ENCODE data around the gene CDCA8.

CDCA8 gene

DNA sequence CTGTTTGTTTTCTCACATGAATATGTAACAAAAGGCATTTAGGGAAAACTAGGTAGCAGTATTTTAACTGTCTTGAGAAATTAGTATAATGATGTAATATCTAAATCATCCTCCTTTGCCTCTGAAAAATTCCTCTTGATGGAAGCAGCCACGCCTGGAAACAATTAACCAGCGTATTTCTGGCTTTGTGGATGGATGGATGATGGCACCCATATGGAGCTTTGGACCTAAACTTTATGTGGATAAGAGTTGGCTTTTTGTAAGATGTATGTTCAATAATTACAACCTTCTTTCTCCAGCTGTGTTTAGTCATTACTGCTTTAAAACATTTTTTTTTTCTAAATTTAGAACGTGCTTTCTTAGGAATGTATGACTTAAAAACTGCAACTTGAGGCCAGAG is 12.7 kb downstream of the CDCA8 start:
- Histone ChIP-seq H3K36me3 (ENCODE audit: control insufficient read depth in 5 of 5, insufficient read depth in 5 of 5, low read length in 5 of 5) (peaks cover 0 to 17% (median 8%) of the 10 kb centered on the region in 5 donors), H3K4me1 (ENCODE audit: control insufficient read depth in 5 of 5, insufficient read depth in 5 of 5, low read length in 5 of 5) (no peaks in the 10 kb centered on the region), H3K9me3 (ENCODE audit: control insufficient read depth in 5 of 5, low read length in 5 of 5) (no peaks in the 10 kb centered on the region), H3K27me3 (ENCODE audit: control insufficient read depth in 5 of 5, insufficient read depth in 4 of 5, low read length in 5 of 5) (no peaks in the 10 kb centered on the region), H3K9ac (ENCODE audit: low read length in 5 of 5) (no peak overlapping the region), H3K27ac (ENCODE audit: low read depth, low read length) (no peak overlapping the region), H3K4me3 (ENCODE audit: low read depth in 1 of 5, low read length in 5 of 5) (no peak overlapping the region)

DNA sequence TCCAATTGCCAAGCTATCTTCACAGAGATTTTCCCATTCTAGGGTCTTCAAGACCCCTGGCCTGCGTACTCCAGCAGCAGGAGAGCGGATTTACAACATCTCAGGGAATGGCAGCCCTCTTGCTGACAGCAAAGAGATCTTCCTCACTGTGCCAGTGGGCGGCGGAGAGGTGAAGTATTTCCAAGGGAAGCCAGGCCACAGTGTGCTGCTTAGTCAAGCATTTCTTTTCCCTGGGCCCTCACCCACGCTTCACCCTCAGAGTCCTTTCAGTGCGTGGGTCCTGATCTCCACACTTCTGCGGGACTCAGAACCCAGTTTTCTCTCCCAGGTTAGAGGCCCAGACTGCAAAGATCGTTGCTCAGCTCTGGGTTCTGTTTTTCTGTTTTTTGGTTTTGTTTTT is 13.1 kb downstream of the CDCA8 start:
- no peaks in the 10 kb centered on the region for H3K27me3 ChIP-seq (ENCODE audit: control insufficient read depth in 5 of 5, insufficient read depth in 4 of 5, low read length in 5 of 5)
- H3K4me3 ChIP-seq (ENCODE audit: low read depth in 1 of 5, low read length in 5 of 5): no peak overlapping the region
- H3K36me3 ChIP-seq (ENCODE audit: control insufficient read depth in 5 of 5, insufficient read depth in 5 of 5, low read length in 5 of 5): peaks cover 0 to 15% (median 8%) of the 10 kb centered on the region in 5 donors
- no peaks in the 10 kb centered on the region for H3K4me1 ChIP-seq (ENCODE audit: control insufficient read depth in 5 of 5, insufficient read depth in 5 of 5, low read length in 5 of 5)
- H3K9ac ChIP-seq (ENCODE audit: low read length in 5 of 5): no peak overlapping the region
- H3K9me3 ChIP-seq (ENCODE audit: control insufficient read depth in 5 of 5, low read length in 5 of 5): no peaks in the 10 kb centered on the region
- no peak overlapping the region for H3K27ac ChIP-seq (ENCODE audit: low read depth, low read length)

DNA sequence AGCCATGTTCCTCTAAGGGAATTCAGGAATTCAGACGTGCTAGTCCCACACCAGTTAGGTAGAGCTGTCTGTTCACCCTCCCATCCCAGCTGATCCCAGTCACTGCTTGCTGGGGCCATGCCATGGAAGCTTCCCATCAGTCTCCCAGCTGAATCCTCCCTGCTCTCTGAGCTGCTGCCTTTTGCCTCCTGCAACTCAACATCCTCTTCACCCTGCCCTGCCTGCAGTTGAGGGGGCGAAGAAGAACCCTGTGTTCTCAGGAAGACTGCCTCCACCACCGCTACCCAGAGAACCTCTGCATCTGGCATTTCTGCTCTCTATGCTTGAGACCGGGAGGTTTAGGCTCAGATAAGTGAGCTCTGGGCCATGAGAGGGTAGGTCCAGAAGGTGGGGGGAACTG is 16.2 kb downstream of the CDCA8 start:
- Histone ChIP-seq H3K4me3 (ENCODE audit: low read depth in 1 of 5, low read length in 5 of 5) (no peak overlapping the region), H3K27me3 (ENCODE audit: control insufficient read depth in 5 of 5, insufficient read depth in 4 of 5, low read length in 5 of 5) (no peaks in the 10 kb centered on the region), H3K9me3 (ENCODE audit: control insufficient read depth in 5 of 5, low read length in 5 of 5) (no peaks in the 10 kb centered on the region), H3K9ac (ENCODE audit: low read length in 5 of 5) (no peak overlapping the region), H3K27ac (ENCODE audit: low read depth, low read length) (no peak overlapping the region), H3K36me3 (ENCODE audit: control insufficient read depth in 5 of 5, insufficient read depth in 5 of 5, low read length in 5 of 5) (peaks cover 0 to 14% (median 8%) of the 10 kb centered on the region in 5 donors), H3K4me1 (ENCODE audit: control insufficient read depth in 5 of 5, insufficient read depth in 5 of 5, low read length in 5 of 5) (no peaks in the 10 kb centered on the region)

DNA sequence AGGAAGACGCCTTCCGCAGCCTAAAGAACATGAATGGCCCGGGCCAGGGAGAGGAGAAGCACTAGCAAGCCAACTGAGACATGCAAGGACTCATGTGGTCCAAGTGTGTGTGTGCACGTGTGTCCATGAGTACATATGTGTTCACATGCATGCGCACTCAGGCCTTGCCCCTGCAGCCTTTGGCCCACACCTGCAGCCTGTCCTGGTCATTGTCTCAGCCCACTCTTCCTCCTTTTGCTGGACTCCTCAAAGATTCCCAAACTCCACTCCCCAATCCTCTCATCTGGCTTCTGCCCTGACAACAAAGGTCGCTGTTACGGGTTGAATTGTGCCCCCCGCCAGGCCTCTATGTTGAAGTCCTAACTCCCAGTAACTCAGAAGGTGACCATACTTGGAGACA is 21.9 kb downstream of the CDCA8 start:
- H3K27me3 ChIP-seq (ENCODE audit: control insufficient read depth in 5 of 5, insufficient read depth in 4 of 5, low read length in 5 of 5): peaks cover 5 to 15% (median 10%) of the 10 kb centered on the region in 5 donors
- H3K9me3 ChIP-seq (ENCODE audit: control insufficient read depth in 5 of 5, low read length in 5 of 5): no peaks in the 10 kb centered on the region
- no peaks in the 10 kb centered on the region for H3K36me3 ChIP-seq (ENCODE audit: control insufficient read depth in 5 of 5, insufficient read depth in 5 of 5, low read length in 5 of 5)
- H3K9ac ChIP-seq (ENCODE audit: low read length in 5 of 5): no peak overlapping the region
- H3K4me3 ChIP-seq (ENCODE audit: low read depth in 1 of 5, low read length in 5 of 5): no peak overlapping the region
- H3K4me1 ChIP-seq (ENCODE audit: control insufficient read depth in 5 of 5, insufficient read depth in 5 of 5, low read length in 5 of 5): no peaks in the 10 kb centered on the region
- H3K27ac ChIP-seq (ENCODE audit: low read depth, low read length): no peak overlapping the region

DNA sequence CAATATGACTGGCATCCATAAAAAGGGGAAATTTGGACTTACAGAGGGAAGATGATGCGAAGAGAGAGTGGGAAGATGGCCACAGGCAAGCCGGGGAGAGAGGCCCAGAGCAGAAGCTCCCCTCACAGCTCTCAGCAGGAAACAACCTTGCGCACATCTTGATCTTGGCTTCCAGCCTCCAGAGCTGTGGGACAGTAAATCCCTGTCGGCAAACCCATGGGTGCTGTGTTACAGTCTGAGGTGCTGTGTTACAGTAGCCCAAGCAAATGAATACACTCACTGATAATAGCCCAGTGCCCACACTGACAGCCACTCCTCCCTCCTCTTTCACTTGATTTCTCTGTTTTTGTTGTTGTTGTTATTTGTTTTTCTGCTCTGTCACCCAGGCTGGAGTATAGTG is 22.4 kb downstream of the CDCA8 start:
- H3K4me1 ChIP-seq (ENCODE audit: control insufficient read depth in 5 of 5, insufficient read depth in 5 of 5, low read length in 5 of 5): no peaks in the 10 kb centered on the region
- H3K27me3 ChIP-seq (ENCODE audit: control insufficient read depth in 5 of 5, insufficient read depth in 4 of 5, low read length in 5 of 5): peaks cover 5 to 16% (median 14%) of the 10 kb centered on the region in 5 donors
- no peaks in the 10 kb centered on the region for H3K9me3 ChIP-seq (ENCODE audit: control insufficient read depth in 5 of 5, low read length in 5 of 5)
- H3K9ac ChIP-seq (ENCODE audit: low read length in 5 of 5): no peak overlapping the region
- no peaks in the 10 kb centered on the region for H3K36me3 ChIP-seq (ENCODE audit: control insufficient read depth in 5 of 5, insufficient read depth in 5 of 5, low read length in 5 of 5)
- H3K27ac ChIP-seq (ENCODE audit: low read depth, low read length): no peak overlapping the region
- H3K4me3 ChIP-seq (ENCODE audit: low read depth in 1 of 5, low read length in 5 of 5): no peak overlapping the region

DNA sequence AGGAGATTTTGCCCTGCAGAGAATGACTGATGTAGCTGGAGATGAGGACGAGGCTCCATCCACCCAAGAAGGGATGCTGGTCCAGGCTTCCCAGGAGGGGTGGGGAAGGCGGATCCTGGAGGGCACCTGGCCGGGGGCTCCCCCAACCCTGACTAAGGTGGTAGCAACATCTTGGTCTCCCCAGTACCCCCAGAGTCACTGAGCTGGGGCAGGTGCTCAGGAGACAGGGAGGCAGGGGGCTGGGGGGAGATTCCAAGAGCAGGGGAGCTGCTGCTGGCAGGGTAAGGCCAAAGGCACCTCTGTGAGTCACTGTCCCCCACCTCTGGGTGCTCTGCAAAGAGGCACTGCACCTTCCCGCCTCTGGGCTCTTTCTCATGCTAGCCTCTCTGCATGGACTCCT is 24.0 kb downstream of the CDCA8 start:
- H3K9ac ChIP-seq (ENCODE audit: low read length in 5 of 5): no peak overlapping the region
- no peak overlapping the region for H3K4me3 ChIP-seq (ENCODE audit: low read depth in 1 of 5, low read length in 5 of 5)
- no peak overlapping the region for H3K27ac ChIP-seq (ENCODE audit: low read depth, low read length)
- H3K27me3 ChIP-seq (ENCODE audit: control insufficient read depth in 5 of 5, insufficient read depth in 4 of 5, low read length in 5 of 5): peaks cover 5 to 20% (median 19%) of the 10 kb centered on the region in 5 donors
- H3K9me3 ChIP-seq (ENCODE audit: control insufficient read depth in 5 of 5, low read length in 5 of 5): no peaks in the 10 kb centered on the region
- H3K36me3 ChIP-seq (ENCODE audit: control insufficient read depth in 5 of 5, insufficient read depth in 5 of 5, low read length in 5 of 5): no peaks in the 10 kb centered on the region
- no peaks in the 10 kb centered on the region for H3K4me1 ChIP-seq (ENCODE audit: control insufficient read depth in 5 of 5, insufficient read depth in 5 of 5, low read length in 5 of 5)

DNA sequence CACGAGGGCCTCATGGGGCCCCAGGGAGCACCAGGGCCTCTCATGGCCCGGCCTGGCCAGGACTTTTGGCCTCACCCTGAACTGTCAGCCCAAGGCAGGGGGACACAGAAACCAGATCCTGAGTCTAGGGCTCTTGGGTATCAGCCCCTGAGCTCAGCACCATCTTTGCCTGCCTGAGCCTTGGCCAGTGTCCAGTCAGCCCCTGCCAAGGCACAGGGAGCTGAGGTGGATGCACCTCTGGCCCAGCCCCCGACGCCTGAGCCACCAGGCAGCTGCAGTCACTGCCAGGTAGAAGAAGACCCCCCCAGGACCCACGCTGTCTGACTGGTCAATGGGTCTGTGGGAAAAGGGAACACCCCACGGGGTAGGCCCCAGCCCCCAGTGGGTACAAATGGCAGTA is 25.3 kb downstream of the CDCA8 start:
- no peaks in the 10 kb centered on the region for H3K4me1 ChIP-seq (ENCODE audit: control insufficient read depth in 5 of 5, insufficient read depth in 5 of 5, low read length in 5 of 5)
- H3K27me3 ChIP-seq (ENCODE audit: control insufficient read depth in 5 of 5, insufficient read depth in 4 of 5, low read length in 5 of 5): peaks cover 5 to 23% (median 19%) of the 10 kb centered on the region in 5 donors
- no peak overlapping the region for H3K27ac ChIP-seq (ENCODE audit: low read depth, low read length)
- no peaks in the 10 kb centered on the region for H3K36me3 ChIP-seq (ENCODE audit: control insufficient read depth in 5 of 5, insufficient read depth in 5 of 5, low read length in 5 of 5)
- H3K4me3 ChIP-seq (ENCODE audit: low read depth in 1 of 5, low read length in 5 of 5): no peak overlapping the region
- no peak overlapping the region for H3K9ac ChIP-seq (ENCODE audit: low read length in 5 of 5)
- no peaks in the 10 kb centered on the region for H3K9me3 ChIP-seq (ENCODE audit: control insufficient read depth in 5 of 5, low read length in 5 of 5)

DNA sequence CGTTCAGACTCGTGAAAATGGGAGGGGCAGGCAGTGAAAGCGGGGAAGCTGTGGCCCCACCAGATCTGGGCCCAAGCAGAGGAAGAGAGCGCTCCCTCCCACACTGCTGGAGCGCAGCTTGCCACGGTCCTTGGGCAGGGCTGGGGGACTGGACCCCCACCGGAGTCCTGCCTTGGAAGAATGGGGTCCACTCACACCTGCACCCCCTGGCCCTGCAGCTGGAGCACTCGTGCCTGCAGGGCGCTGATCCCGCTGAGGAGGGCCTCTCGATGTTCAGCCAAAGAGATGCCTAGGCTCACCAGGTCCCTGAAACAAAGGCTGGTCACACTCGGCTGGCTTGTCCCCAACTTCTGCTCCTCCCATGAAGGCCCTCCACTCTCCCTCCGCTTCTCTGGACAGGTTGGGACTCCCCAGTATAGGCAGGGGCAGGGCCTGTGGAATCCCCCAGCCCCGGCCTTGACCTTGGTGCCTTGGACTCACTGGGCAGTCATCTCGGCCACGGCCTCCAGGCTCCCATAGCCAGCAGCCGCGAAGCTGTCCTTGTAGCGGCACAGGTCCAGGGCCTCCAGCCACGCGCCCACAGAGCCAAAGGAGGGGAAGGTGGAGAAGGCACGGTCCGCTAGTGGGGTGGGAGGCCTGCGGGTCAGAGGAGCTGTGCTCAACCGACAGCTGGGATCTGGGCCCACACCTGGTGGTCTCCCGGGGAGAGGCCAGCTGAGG is 26.0 kb downstream of the CDCA8 start:
- Histone ChIP-seq H3K9me3 (ENCODE audit: control insufficient read depth in 5 of 5, low read length in 5 of 5) (no peaks in the 10 kb centered on the region), H3K27ac (ENCODE audit: low read depth, low read length) (no peak overlapping the region), H3K36me3 (ENCODE audit: control insufficient read depth in 5 of 5, insufficient read depth in 5 of 5, low read length in 5 of 5) (no peaks in the 10 kb centered on the region), H3K9ac (ENCODE audit: low read length in 5 of 5) (no peak overlapping the region), H3K4me3 (ENCODE audit: low read depth in 1 of 5, low read length in 5 of 5) (no peak overlapping the region), H3K27me3 (ENCODE audit: control insufficient read depth in 5 of 5, insufficient read depth in 4 of 5, low read length in 5 of 5) (peaks cover 9 to 23% (median 19%) of the 10 kb centered on the region in 5 donors), H3K4me1 (ENCODE audit: control insufficient read depth in 5 of 5, insufficient read depth in 5 of 5, low read length in 5 of 5) (no peaks in the 10 kb centered on the region)

DNA sequence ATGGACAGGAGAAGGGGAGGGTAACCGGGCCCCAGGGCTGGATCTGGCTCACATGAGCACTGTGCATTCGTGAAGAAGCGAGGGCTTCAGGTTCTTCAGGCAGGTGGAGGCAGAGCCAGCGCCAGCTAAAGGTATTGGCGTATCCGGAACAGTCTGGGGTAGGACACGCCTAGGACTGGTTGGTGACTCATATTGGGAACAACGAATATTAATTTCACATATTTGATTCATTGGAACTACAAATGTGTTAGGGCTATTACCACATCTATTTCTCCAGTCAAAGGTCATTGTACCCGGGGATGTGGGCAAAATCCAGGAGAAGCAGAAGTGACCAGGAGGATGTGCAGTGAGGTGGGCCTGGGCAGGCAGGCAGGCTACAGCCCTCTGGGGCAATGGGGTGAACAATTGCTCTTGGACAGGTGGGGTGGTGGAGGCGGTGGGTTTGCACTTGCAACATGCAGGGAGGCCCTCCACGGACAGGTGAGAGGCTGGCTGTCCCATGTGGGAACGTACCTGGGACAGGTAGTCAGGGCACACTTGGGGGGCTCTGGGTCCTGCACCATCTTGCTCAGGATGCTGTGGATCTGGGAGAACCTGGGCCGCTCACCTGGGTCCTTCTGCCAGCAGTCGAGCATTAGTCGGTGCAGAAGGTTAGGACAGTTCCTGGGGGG is 26.7 kb downstream of the CDCA8 start:
- Histone ChIP-seq H3K36me3 (ENCODE audit: control insufficient read depth in 5 of 5, insufficient read depth in 5 of 5, low read length in 5 of 5) (no peaks in the 10 kb centered on the region), H3K4me1 (ENCODE audit: control insufficient read depth in 5 of 5, insufficient read depth in 5 of 5, low read length in 5 of 5) (no peaks in the 10 kb centered on the region), H3K4me3 (ENCODE audit: low read depth in 1 of 5, low read length in 5 of 5) (no peak overlapping the region), H3K9me3 (ENCODE audit: control insufficient read depth in 5 of 5, low read length in 5 of 5) (no peaks in the 10 kb centered on the region), H3K9ac (ENCODE audit: low read length in 5 of 5) (no peak overlapping the region), H3K27ac (ENCODE audit: low read depth, low read length) (no peak overlapping the region), H3K27me3 (ENCODE audit: control insufficient read depth in 5 of 5, insufficient read depth in 4 of 5, low read length in 5 of 5) (peaks cover 9 to 23% (median 19%) of the 10 kb centered on the region in 5 donors)

DNA sequence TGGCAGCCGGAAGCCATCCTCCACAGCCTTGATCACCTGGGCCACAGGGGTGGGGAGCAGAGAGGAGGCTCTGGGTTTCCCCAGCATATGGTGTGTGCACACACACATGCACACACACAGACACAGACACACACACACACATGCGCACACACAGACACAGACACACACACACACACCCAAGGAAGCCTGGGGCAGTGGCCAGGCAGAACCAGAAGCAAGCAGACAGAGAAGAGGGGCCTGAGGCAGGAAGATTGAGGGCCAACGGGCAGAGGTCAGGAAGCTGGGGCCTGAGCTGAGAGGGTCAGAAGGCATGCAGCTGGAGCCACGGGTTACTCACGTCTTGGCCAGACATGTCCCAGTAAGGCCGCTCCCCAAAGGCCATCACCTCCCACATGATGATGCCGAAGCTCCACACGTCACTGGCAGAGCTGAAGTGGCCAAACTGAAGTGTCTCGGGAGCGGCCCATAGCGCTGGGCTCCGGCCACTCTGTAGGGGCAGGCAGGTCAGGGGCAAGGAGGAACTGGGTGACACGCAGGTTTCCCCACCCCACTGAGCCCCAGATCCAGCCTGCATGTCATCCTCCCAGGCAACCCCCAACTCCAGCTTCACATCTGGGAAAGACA is 27.4 kb downstream of the CDCA8 start:
- Histone ChIP-seq H3K9ac (ENCODE audit: low read length in 5 of 5) (no peak overlapping the region), H3K4me1 (ENCODE audit: control insufficient read depth in 5 of 5, insufficient read depth in 5 of 5, low read length in 5 of 5) (no peaks in the 10 kb centered on the region), H3K27me3 (ENCODE audit: control insufficient read depth in 5 of 5, insufficient read depth in 4 of 5, low read length in 5 of 5) (peaks cover 9 to 27% (median 23%) of the 10 kb centered on the region in 5 donors)

More for the DNA sequence above, 27.4 kb downstream of the CDCA8 start:
- Histone ChIP-seq H3K9me3 (ENCODE audit: control insufficient read depth in 5 of 5, low read length in 5 of 5) (no peaks in the 10 kb centered on the region), H3K36me3 (ENCODE audit: control insufficient read depth in 5 of 5, insufficient read depth in 5 of 5, low read length in 5 of 5) (no peaks in the 10 kb centered on the region), H3K27ac (ENCODE audit: low read depth, low read length) (no peak overlapping the region), H3K4me3 (ENCODE audit: low read depth in 1 of 5, low read length in 5 of 5) (no peak overlapping the region)

Measured in subcutaneous abdominal adipose tissue (tissue), 5 donors.